Measurements from ENCODE around the gene PGC. TPM values are rescaled to one million over a fixed set of nuclear protein-coding genes. Genes with fewer than 3 reads are reported as not detected.
A peak's percentile ranks its signal among the peaks of the same experiment; 100 is the strongest.

PGC gene
- total and polyA plus RNA-seq, 9 of the 15 experiments (the other 6 are each of a cell fraction or from before 2014, with no cell fraction given) = 0.17 to 0.40 TPM; not detected in 7

- Histone ChIP-seq H3K36me3 (ENCODE audit: control insufficient read depth, insufficient read depth, low read length) (peaks cover 12% of the 10 kb centered on the region; the same call in 2 of the 3 replicates), H3K9ac (ENCODE audit: insufficient read depth in 1 of 2, low read depth in 2 of 2, low read length in 2 of 2) (peak overlapping the region; percentile 46 to 91), H3K9me3 (replicated peaks; ENCODE audit: control insufficient read depth, insufficient read depth, low read depth, low read length) (no peaks in the 10 kb centered on the region), H4K20me1 (replicated peaks; ENCODE audit: control insufficient read depth, insufficient read depth, low read length) (no peaks in the 10 kb centered on the region; the same call in 1 of the 2 replicates), H3K4me3 (peak overlapping the region; percentile 69), H3K9me1 (ENCODE audit: control insufficient read depth, insufficient read depth, low read length) (no peaks in the 10 kb centered on the region), H3K4me2 (ENCODE audit: insufficient read depth, low read length) (peak overlapping the region; percentile 92), H2AFZ (ENCODE audit: low read depth, low read length) (peak overlapping the region; percentile 74), H3K4me1 (replicated peaks in 1 of 2; ENCODE audit: control insufficient read depth in 2 of 2, insufficient read depth in 2 of 2, low read length in 2 of 2) (peaks cover 11 to 24% of the 10 kb centered on the region in 2 experiments), H3K27ac (ENCODE audit: extremely low read depth, low read depth, low read length) (no peak overlapping the region), H3K27me3 (ENCODE audit: control insufficient read depth in 2 of 2, insufficient read depth in 2 of 2, low read length in 2 of 2) (no peaks in the 10 kb centered on the region), H3K79me2 (ENCODE audit: control insufficient read depth, insufficient read depth, low read length) (peaks cover 6% of the 10 kb centered on the region; the same call in 1 of the 3 replicates)
- in situ Hi-C loops (cut with MboI) (no loop called here), intact Hi-C loops (cut with micrococcal nuclease) (loop anchor here (5.0 kb wide), 2 partner anchors 177 to 412 kb away; no protein-coding TSS in a partner anchor)
- no TSS peak for BruUV-seq (replicated peaks)
- no peak for FAIRE-seq
- ChIA-PET CTCF (ENCODE audit: low intra/inter-chr PET ratio) (interaction anchor here (0.7 to 4.3 kb wide), 7 partner anchors 44 to 1098 kb away, joined by 3 to 50 read pairs (median 8); partner anchors contain the start of gene TFEB), POLR2A (interaction anchor here (0.5 kb wide), 1 partner anchor 18 kb away, joined by 3 read pairs; no protein-coding TSS in a partner anchor)
- no peak for DNase-seq (ENCODE audit: extremely low read depth in 1 of 4, low spot score in 3 of 4)
- peak; percentile 1; the same call in 1 of the 3 replicates for ATAC-seq
- WGBS (ENCODE audit: insufficient coverage, low coverage, missing lambda C conversion rate) = 8% methylated on average over 6 of the region's 16 CpGs
- TF ChIP-seq, protein P1, sequence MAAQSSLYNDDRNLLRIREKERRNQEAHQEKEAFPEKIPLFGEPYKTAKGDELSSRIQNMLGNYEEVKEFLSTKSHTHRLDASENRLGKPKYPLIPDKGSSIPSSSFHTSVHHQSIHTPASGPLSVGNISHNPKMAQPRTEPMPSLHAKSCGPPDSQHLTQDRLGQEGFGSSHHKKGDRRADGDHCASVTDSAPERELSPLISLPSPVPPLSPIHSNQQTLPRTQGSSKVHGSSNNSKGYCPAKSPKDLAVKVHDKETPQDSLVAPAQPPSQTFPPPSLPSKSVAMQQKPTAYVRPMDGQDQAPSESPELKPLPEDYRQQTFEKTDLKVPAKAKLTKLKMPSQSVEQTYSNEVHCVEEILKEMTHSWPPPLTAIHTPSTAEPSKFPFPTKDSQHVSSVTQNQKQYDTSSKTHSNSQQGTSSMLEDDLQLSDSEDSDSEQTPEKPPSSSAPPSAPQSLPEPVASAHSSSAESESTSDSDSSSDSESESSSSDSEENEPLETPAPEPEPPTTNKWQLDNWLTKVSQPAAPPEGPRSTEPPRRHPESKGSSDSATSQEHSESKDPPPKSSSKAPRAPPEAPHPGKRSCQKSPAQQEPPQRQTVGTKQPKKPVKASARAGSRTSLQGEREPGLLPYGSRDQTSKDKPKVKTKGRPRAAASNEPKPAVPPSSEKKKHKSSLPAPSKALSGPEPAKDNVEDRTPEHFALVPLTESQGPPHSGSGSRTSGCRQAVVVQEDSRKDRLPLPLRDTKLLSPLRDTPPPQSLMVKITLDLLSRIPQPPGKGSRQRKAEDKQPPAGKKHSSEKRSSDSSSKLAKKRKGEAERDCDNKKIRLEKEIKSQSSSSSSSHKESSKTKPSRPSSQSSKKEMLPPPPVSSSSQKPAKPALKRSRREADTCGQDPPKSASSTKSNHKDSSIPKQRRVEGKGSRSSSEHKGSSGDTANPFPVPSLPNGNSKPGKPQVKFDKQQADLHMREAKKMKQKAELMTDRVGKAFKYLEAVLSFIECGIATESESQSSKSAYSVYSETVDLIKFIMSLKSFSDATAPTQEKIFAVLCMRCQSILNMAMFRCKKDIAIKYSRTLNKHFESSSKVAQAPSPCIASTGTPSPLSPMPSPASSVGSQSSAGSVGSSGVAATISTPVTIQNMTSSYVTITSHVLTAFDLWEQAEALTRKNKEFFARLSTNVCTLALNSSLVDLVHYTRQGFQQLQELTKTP (IDR thresholded peaks at IDR 0.05; ENCODE audit: low read depth in 1 of 2, partially characterized antibody in 2 of 2) = no peak
- TF ChIP-seq THRB (CRISPR knock-in tag; conservative IDR thresholded peaks at IDR 0.05) = peak; percentile 60; the same call in 1 of the 2 replicates
- TF ChIP-seq FOSL1 (tag; conservative IDR thresholded peaks at IDR 0.05) = no peak
- TF ChIP-seq SNAPC5 (CRISPR knock-in tag; IDR thresholded peaks at IDR 0.05) = no peak
- TF ChIP-seq, protein P2, sequence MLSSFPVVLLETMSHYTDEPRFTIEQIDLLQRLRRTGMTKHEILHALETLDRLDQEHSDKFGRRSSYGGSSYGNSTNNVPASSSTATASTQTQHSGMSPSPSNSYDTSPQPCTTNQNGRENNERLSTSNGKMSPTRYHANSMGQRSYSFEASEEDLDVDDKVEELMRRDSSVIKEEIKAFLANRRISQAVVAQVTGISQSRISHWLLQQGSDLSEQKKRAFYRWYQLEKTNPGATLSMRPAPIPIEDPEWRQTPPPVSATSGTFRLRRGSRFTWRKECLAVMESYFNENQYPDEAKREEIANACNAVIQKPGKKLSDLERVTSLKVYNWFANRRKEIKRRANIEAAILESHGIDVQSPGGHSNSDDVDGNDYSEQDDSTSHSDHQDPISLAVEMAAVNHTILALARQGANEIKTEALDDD (IDR thresholded peaks at IDR 0.05) = no peak
- 0 out of 2 replicates have a peak, but pooled peaks have one; percentile 54 for TF ChIP-seq HDGF (IDR thresholded peaks at IDR 0.05)
- TF ChIP-seq, protein P3, sequence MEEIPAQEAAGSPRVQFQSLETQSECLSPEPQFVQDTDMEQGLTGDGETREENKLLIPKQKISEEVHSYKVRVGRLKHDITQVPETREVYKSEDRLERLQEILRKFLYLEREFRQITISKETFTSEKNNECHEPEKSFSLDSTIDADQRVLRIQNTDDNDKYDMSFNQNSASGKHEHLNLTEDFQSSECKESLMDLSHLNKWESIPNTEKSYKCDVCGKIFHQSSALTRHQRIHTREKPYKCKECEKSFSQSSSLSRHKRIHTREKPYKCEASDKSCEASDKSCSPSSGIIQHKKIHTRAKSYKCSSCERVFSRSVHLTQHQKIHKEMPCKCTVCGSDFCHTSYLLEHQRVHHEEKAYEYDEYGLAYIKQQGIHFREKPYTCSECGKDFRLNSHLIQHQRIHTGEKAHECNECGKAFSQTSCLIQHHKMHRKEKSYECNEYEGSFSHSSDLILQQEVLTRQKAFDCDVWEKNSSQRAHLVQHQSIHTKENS (CRISPR knock-in tag; IDR thresholded peaks at IDR 0.05) = no peak
- TF ChIP-seq, protein P4, sequence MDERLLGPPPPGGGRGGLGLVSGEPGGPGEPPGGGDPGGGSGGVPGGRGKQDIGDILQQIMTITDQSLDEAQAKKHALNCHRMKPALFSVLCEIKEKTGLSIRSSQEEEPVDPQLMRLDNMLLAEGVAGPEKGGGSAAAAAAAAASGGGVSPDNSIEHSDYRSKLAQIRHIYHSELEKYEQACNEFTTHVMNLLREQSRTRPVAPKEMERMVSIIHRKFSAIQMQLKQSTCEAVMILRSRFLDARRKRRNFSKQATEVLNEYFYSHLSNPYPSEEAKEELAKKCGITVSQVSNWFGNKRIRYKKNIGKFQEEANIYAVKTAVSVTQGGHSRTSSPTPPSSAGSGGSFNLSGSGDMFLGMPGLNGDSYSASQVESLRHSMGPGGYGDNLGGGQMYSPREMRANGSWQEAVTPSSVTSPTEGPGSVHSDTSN (CRISPR knock-in tag; IDR thresholded peaks at IDR 0.05; ENCODE audit: low read depth) = no peak
- TF ChIP-seq, protein P4 (tag; conservative IDR thresholded peaks at IDR 0.05; ENCODE audit: low read depth) = no peak
Measured at GRCh38 chr6:41779336-41779735, 32.1 kb upstream of the PGC start.
